HG03558 (cell line): ENCODE data around the gene BCS1L.

Experiments used
- ATAC-seq: cut with Tn5 transposase; IDR thresholded peaks from one replicate; pipeline ENCODE4 v1.9.1; 2021; ENCODE audit warnings: moderate number of reproducible peaks; ENCODE audit not compliant: unreplicated experiment; ENCODE audit errors: extremely low read depth

The BCS1L gene, protein sequence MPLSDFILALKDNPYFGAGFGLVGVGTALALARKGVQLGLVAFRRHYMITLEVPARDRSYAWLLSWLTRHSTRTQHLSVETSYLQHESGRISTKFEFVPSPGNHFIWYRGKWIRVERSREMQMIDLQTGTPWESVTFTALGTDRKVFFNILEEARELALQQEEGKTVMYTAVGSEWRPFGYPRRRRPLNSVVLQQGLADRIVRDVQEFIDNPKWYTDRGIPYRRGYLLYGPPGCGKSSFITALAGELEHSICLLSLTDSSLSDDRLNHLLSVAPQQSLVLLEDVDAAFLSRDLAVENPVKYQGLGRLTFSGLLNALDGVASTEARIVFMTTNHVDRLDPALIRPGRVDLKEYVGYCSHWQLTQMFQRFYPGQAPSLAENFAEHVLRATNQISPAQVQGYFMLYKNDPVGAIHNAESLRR

GRCh38 chr2:218659258-218659987 is at the start of gene BCS1L, which contains the start of gene ZNF142:
Gene BCS1L, plus strand, starts transcription at chr2:218659683. Its CDS starts 1,305 bp downstream, at chr2:218660988.
Gene ZNF142, minus strand, starts transcription at chr2:218659623. Its CDS starts 3,194 bp downstream, at chr2:218656429.
- peak; percentile 48 for ATAC-seq

DNA sequence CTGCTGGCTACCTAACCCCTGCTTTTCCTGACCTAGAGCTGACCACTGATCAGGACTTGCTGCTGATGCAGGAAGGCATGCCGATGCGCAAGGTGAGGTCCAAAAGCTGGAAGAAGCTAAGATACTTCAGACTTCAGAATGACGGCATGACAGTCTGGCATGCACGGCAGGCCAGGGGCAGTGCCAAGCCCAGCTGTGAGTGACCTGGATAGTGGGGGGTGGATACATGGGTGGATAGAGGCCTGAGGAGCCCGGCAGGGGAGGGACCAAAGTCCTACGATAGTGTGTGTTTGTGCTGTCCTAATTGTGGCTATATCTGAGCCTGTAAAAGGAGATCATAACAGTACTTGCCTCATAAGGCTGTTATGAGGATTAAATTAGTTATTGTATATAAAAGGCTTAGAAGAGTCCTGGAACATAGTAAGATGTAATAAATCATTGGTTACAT is 43.6 kb upstream of the BCS1L start:
- ATAC-seq = no peak

DNA sequence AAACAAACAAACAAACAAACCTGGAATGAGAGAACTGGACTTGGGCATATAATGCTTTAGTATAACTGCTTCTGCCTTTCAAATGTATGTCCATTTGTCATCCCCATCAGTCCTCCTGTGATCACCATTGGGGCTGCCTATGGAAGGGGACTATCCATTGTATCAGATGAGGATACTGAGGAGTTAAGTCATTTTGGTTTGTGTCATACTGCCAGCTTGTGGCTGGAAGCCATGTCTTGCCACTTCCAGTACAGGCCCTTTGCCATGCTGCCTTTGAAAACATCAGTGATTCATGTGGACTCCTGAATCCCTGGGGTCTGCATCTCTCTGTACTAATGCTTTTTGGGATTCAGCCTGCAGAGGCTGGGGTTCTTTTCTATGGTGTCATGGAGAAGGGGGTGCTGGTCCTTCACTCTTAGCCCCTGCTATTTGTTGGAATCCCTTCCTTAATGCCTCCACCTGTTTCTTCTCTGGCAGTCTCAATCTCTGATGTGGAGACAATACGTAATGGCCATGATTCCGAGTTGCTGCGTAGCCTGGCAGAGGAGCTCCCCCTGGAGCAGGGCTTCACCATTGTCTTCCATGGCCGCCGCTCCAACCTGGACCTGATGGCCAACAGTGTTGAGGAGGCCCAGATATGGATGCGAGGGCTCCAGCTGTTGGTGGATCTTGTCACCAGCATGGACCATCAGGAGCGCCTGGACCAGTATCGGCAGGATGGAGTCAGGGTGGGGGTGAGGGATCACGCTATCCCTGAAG is 41.2 kb upstream of the BCS1L start:
- no peak for ATAC-seq

DNA sequence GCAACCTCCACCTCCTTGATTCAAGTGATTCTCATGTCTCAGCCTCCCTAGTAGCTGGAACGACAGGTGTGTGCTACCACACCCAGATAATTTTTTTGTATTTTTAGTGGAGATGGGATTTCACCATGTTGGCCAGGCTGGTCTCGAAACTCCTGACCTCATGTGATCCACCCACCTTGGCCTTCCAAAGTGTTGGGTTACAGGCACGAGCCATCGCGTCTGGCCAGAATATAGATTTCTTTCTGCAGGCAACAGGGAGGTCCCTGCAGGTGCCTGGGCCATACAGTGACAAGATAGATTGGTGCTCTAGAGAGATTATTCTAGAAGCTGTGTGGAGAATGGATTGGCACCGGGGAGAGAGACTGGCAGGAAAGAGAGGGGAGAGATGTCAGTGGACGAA is 38.5 kb upstream of the BCS1L start:
- no peak for ATAC-seq

DNA sequence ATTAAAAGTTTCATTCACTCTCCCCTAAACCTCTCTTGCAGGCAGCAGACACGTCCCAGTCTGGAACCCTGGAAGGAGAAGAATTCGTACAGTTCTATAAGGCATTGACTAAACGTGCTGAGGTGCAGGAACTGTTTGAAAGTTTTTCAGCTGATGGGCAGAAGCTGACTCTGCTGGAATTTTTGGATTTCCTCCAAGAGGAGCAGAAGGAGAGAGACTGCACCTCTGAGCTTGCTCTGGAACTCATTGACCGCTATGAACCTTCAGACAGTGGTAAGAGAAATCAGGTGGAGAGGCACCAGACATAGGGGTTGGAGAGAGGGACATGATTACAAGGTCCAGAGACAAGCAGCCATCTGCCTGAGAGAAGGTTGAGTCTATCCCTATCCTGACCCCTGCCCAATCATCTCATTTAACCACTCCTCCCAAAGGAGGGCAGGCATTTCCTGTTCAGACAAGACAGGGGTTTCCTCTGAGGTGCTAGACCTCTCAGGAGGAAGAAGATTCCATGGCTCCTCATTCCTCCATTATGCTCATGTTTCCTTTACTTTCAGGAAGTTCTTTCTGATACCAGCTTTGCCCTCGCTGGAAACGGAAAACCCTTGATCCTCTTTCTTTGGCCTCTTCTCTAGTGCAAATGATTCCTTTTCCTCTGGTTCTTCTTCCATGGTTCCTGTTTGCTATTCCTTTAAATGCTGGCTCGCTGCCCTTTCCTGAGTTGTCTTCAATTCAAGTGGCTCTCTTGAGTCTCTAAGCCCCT is 36.7 kb upstream of the BCS1L start:
- ATAC-seq = no peak

DNA sequence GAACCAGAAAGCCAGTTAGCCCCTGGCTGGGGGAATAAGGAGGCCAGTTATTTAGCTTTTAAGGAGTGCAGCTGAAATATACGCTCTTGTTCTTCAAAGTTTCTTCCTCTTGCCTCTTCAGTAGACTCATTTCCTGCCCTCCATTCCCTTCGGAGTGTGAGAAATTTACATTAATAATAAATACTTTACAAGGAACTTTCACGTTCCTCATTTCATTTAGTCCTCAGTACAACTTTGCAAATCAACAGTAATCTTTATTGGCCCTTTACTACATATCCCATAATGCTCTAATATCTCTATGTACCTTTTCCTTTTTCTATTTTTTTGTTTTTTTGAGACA is 36.1 kb upstream of the BCS1L start:
- ATAC-seq = no peak

- no peak for ATAC-seq
These were observed 33.1 kb upstream of the BCS1L start for GRCh38 chr2:218626369-218626768.

- ATAC-seq = no peak
These were observed 31.5 kb upstream of the BCS1L start for GRCh38 chr2:218627939-218628338.

GRCh38 chr2:218631837-218632236 is 27.6 kb upstream of the BCS1L start:
- ATAC-seq = no peak

GRCh38 chr2:218635719-218636118 is 23.8 kb upstream of the BCS1L start:
- no peak for ATAC-seq

DNA sequence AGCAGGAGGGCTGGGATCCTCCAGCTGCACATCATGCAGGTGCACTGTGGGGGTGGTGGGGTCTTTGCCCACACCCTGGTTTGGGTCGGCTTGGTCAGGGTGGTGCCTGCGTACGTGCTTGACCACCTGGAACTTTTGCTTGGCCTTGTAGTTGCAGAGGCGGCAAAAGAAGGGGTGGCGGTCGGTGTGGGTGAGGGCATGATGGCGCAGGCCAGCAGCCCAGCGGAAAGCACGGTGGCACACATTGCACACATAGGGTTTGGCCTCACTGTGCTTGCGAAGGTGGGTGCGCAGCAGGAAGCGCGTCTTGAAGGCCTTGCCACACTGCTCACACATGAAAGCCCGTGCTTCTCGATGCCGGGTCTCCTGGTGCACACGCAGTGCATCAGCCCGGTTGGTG is 21.1 kb upstream of the BCS1L start:
- ATAC-seq = no peak

GRCh38 chr2:218642121-218642656 is 17.3 kb upstream of the BCS1L start:
- no peak for ATAC-seq

DNA sequence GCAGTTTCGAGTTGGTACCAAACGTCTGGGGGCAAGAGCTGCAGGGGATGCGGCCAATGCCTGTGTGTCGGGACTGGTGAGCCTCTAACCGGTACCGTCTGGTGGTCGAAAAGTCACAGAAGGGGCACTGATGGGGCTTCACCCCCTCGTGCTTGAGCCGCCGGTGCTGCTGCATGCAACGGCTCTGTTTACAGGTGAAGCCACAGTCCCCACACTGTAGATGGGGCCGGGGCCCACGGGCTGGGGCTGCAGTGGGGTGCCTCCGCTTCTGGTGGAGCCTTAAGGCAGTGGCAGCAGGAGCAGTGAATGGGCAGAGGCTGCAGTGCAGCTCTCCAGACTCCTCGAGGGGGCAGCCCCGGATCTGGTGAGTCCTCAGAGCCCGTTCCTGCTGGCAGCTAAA is 16.7 kb upstream of the BCS1L start:
- ATAC-seq = no peak

- ATAC-seq = no peak
These were observed 15.7 kb upstream of the BCS1L start for GRCh38 chr2:218643751-218644310.

GRCh38 chr2:218644721-218645120 is 14.8 kb upstream of the BCS1L start:
- ATAC-seq = no peak

DNA sequence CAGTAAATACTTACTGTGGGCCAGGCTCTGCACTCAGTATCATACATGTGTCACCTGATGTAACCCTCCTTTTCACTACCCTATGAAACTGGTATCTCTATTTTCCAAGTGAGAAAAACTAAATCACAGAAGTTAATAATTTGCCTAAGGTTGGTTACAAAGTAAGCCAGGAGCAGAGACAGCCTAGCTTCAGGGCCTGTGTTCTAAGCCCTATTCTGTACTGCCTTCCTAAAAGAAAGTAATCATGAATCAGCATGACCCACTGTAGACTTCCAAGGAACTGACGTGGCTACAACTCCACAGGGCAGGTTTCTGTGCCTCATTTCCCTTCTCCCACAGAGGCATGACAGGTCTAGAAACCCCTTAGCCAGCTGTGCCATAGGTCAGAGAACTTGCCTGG is 14.4 kb upstream of the BCS1L start:
- no peak for ATAC-seq

DNA sequence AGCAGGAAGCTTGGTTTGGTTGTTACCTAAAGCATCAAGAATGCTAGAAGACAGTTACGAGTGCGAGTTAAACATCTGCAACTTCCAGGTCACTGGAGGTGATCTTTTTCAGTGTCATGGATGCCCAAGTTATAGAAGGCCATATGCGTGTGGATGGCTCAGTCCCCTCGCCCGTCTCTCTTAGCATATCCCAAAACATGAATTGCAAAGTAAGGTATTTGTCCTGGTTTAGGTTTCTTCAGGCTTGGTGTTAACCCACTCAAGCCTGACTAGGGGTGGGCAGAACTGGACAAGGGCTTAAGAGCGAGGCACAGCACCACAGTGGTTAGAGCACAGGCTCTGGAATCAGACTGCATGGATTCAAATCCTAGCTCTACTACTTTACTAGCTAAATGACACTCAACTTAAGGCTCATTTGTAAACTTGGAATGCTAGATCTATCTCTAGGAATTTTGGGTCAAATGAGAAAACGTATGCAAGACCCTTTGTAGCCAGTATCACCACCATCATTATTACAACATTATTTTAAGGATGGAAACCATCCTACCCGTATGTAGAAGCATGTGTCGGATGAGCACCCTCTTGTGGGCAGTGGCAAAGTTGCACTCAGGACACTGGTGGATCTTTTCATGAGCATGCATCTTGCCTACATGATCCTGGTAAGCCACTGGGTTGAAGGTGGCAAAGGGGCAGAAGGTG is 11.2 kb upstream of the BCS1L start:
- no peak for ATAC-seq

- ATAC-seq = no peak
These were observed 10.7 kb upstream of the BCS1L start for GRCh38 chr2:218648787-218649100.

- ATAC-seq = no peak
These were observed 3.7 kb upstream of the BCS1L start for GRCh38 chr2:218655751-218656150.
